H9 (cell line): Measurements from ENCODE around the gene LRRC38. TPM values are rescaled to one million over a fixed set of nuclear protein-coding genes. Genes with fewer than 3 reads are reported as not detected.

Experiments used
- DNase-seq: peaks from one replicate; pipeline ENCODE4 v3.0.0-alpha.2; 2017
- H2AFZ ChIP-seq: one replicate; pipeline ENCODE4 v1.6.1; 2013; ENCODE audit warnings: mild to moderate bottlenecking, low read length, control low read depth, moderate library complexity
- H2AK5ac ChIP-seq: 2 replicates; pipeline ENCODE4 v1.6.1; 2013; ENCODE audit warnings: low read length, control low read depth, mixed read lengths; ENCODE audit not compliant: insufficient read length
- H2BK120ac ChIP-seq: one replicate; pipeline ENCODE4 v1.6.1; 2013; ENCODE audit warnings: low read depth, mild to moderate bottlenecking, low read length, control low read depth, inconsistent platforms; ENCODE audit not compliant: poor library complexity, severe bottlenecking
- H2BK12ac ChIP-seq: 2 replicates; pipeline ENCODE4 v1.6.1; 2013; ENCODE audit warnings: low read length, control low read depth, mixed read lengths, low read depth; ENCODE audit not compliant: insufficient read length
- H2BK15ac ChIP-seq: 2 replicates; pipeline ENCODE4 v1.6.1; 2013; ENCODE audit warnings: low read depth, low read length, control low read depth
- H2BK20ac ChIP-seq: one replicate; pipeline ENCODE4 v1.6.1; 2013; ENCODE audit warnings: low read depth, mild to moderate bottlenecking, low read length, control low read depth, inconsistent platforms; ENCODE audit not compliant: poor library complexity, severe bottlenecking
- H2BK5ac ChIP-seq: 2 replicates; pipeline ENCODE4 v1.6.1; 2013; ENCODE audit warnings: low read length, control low read depth, mixed read lengths; ENCODE audit not compliant: insufficient read length
- H3K14ac ChIP-seq: 2 replicates; pipeline ENCODE4 v1.6.1; 2013; ENCODE audit warnings: low read length, control low read depth; ENCODE audit not compliant: insufficient read depth
- H3K18ac ChIP-seq: 2 replicates; pipeline ENCODE4 v1.6.1; 2013; ENCODE audit warnings: low read depth, mild to moderate bottlenecking, mixed read lengths, low read length, control low read depth; ENCODE audit not compliant: insufficient read length
- H3K23ac ChIP-seq: 2 replicates; pipeline ENCODE4 v1.6.1; 2013; ENCODE audit warnings: low read length, control low read depth, mixed read lengths, low read depth; ENCODE audit not compliant: insufficient read length
- H3K23me2 ChIP-seq: 2 replicates; pipeline ENCODE4 v1.6.1; 2013; ENCODE audit warnings: low read depth, mild to moderate bottlenecking, mixed read lengths, low read length, control low read depth; ENCODE audit not compliant: insufficient read length, poor library complexity, severe bottlenecking
- H3K27ac ChIP-seq: 2 replicates; pipeline ENCODE4 v1.5.1; 2013; ENCODE audit warnings: low read length, control low read depth, mixed read lengths, low read depth; ENCODE audit not compliant: insufficient read length
- H3K27me3 ChIP-seq: 2 replicates; pipeline ENCODE4 v1.6.1; 2013; ENCODE audit warnings: low read length, control low read depth, inconsistent platforms; ENCODE audit not compliant: insufficient read depth
- H3K4ac ChIP-seq: 2 replicates; pipeline ENCODE4 v1.6.1; 2013; ENCODE audit warnings: low read depth, mild to moderate bottlenecking, control low read depth, inconsistent platforms, low read length, moderate library complexity
- H3K4me1 ChIP-seq: 2 replicates; pipeline ENCODE4 v1.6.1; 2013; ENCODE audit warnings: low read length, control low read depth, inconsistent platforms; ENCODE audit not compliant: insufficient read depth
- H3K4me2 ChIP-seq: 2 replicates; pipeline ENCODE4 v1.6.1; 2013; ENCODE audit warnings: low read length, control low read depth, mixed read lengths; ENCODE audit not compliant: insufficient read length, insufficient read depth
- H3K56ac ChIP-seq: 2 replicates; pipeline ENCODE4 v1.6.1; 2013; ENCODE audit warnings: low read depth, mild to moderate bottlenecking, mixed read lengths, low read length, control low read depth; ENCODE audit not compliant: insufficient read length
- H3K79me1 ChIP-seq: 2 replicates; pipeline ENCODE4 v1.6.1; 2013; ENCODE audit warnings: low read depth, mild to moderate bottlenecking, moderate library complexity, low read length, control low read depth, inconsistent platforms; ENCODE audit not compliant: insufficient read depth, poor library complexity, severe bottlenecking
- H3K79me2 ChIP-seq: 2 replicates; pipeline ENCODE4 v1.6.1; 2013; ENCODE audit warnings: low read length, control low read depth, inconsistent platforms; ENCODE audit not compliant: insufficient read depth
- H3K9ac ChIP-seq: 2 replicates; pipeline ENCODE4 v1.6.1; 2013; ENCODE audit warnings: low read length, control low read depth, mixed read lengths; ENCODE audit not compliant: insufficient read length; ENCODE audit errors: extremely low read depth
- H3K9me3 ChIP-seq: one replicate; pipeline ENCODE4 v1.6.1; 2013; ENCODE audit warnings: low read depth, low read length, inconsistent platforms; ENCODE audit not compliant: control insufficient read depth
- H3T11ph ChIP-seq: one replicate; pipeline ENCODE4 v1.6.1; 2013; ENCODE audit warnings: mild to moderate bottlenecking, low read length, control low read depth, inconsistent platforms
- H4K20me1 ChIP-seq: one replicate; pipeline ENCODE4 v1.6.1; 2013; ENCODE audit not compliant: control insufficient read depth, insufficient read length, insufficient read depth
- H4K5ac ChIP-seq: 2 replicates; pipeline ENCODE4 v1.6.1; 2013; ENCODE audit warnings: low read depth, mild to moderate bottlenecking, mixed read lengths, low read length, control low read depth; ENCODE audit not compliant: insufficient read length
- H4K8ac ChIP-seq: replicated peaks from 2 replicates; pipeline ENCODE4 v1.6.1; 2013; ENCODE audit warnings: low read length, control low read depth, mixed read lengths, low read depth; ENCODE audit not compliant: insufficient read length
- H4K91ac ChIP-seq: 2 replicates; pipeline ENCODE4 v1.6.1; 2013; ENCODE audit warnings: low read depth, mild to moderate bottlenecking, moderate library complexity, mixed read lengths, low read length, control low read depth; ENCODE audit not compliant: insufficient read length
- H3K27ac Mint-ChIP-seq, 3 experiments: 2 replicates in 2 of 3; 3 replicates in 1 of 3; pipeline ENCODE4 v1.8.0; 2020 to 2021; ENCODE audit warnings: mixed read lengths in 3 of 3, mild to moderate bottlenecking in 1 of 3, moderate library complexity in 1 of 3
- H3K27me3 Mint-ChIP-seq: 2 replicates; pipeline ENCODE4 v1.8.0; 2021; ENCODE audit warnings: low read depth, mild to moderate bottlenecking, moderate library complexity, mixed read lengths
- H3K36me3 Mint-ChIP-seq, 3 experiments: 2 replicates in 2 of 3; 3 replicates in 1 of 3; pipeline ENCODE4 v1.8.0; 2020 to 2021; ENCODE audit warnings: low read depth in 3 of 3, mixed read lengths in 3 of 3; ENCODE audit not compliant: insufficient read depth in 1 of 3
- H3K4me1 Mint-ChIP-seq, 2 experiments: 2 replicates each; pipeline ENCODE4 v1.8.0; 2020; ENCODE audit warnings: mixed read lengths in 2 of 2
- H3K4me3 Mint-ChIP-seq, 2 experiments: 2 replicates in 1 of 2; 3 replicates in 1 of 2; pipeline ENCODE4 v1.8.0; 2020 to 2021; ENCODE audit warnings: mild to moderate bottlenecking in 2 of 2, mixed read lengths in 2 of 2, moderate library complexity in 1 of 2
- H3K9me3 Mint-ChIP-seq, 2 experiments: 2 replicates in 1 of 2; 3 replicates in 1 of 2; pipeline ENCODE4 v1.8.0; 2020; ENCODE audit warnings: mild to moderate bottlenecking in 2 of 2, mixed read lengths in 2 of 2, moderate library complexity in 1 of 2
- WGBS: extraction: QIAGEN DNeasy Blood & Tissue Kit; methylation state at CpG from one replicate; pipeline ENCODE4 v1.1.7; 2013; ENCODE audit warnings: missing lambda C conversion rate, low lambda C conversion rate, mixed read lengths; ENCODE audit not compliant: insufficient read length; ENCODE audit errors: extremely low coverage; 5-methylcytosine and 5-hydroxymethylcytosine counted together
- total RNA-seq: library from RNA; stranded (reverse); gene quantifications from 2 replicates; pipeline ENCODE4 v1.2.1, GENCODE V29; 2021
- TF ChIP-seq, protein P1 (sequence below): fragments of 200-600 bp; sonication (generic); conservative IDR thresholded peaks from 3 replicates; pipeline ENCODE4 v1.8.0; 2021; ENCODE audit warnings: antibody characterized with exemption, mild to moderate bottlenecking

The LRRC38 gene
- total RNA-seq, 1 experiment from 2014 or later = 0.72 TPM

DNA sequence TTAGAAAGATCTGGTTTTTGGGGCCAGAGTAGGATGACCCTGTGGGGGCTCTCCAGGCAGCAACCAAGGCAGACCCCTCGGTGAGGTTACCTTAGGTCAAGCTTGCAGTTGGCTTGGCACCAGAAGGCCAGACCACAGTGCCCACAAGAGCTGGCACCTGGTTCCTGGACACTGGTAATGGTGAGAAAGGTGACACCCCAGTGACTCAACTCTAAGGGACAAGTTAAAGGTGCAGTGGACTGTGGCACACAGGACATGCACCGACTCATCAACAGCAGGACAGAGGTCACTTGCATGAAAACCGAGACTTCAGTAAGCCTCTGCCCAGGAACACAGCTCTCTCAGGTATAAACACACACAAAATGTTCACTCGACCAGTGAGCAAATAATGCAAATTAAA is 6.7 kb downstream of the LRRC38 start:
- TF ChIP-seq, protein P1, sequence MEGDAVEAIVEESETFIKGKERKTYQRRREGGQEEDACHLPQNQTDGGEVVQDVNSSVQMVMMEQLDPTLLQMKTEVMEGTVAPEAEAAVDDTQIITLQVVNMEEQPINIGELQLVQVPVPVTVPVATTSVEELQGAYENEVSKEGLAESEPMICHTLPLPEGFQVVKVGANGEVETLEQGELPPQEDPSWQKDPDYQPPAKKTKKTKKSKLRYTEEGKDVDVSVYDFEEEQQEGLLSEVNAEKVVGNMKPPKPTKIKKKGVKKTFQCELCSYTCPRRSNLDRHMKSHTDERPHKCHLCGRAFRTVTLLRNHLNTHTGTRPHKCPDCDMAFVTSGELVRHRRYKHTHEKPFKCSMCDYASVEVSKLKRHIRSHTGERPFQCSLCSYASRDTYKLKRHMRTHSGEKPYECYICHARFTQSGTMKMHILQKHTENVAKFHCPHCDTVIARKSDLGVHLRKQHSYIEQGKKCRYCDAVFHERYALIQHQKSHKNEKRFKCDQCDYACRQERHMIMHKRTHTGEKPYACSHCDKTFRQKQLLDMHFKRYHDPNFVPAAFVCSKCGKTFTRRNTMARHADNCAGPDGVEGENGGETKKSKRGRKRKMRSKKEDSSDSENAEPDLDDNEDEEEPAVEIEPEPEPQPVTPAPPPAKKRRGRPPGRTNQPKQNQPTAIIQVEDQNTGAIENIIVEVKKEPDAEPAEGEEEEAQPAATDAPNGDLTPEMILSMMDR = no peak
- no peak overlapping the region for H2BK12ac ChIP-seq
- DNase-seq = no peak
- no peak overlapping the region for H2BK20ac ChIP-seq
- no peaks in the 10 kb centered on the region for H4K20me1 ChIP-seq
- H2AFZ ChIP-seq = no peak overlapping the region
- no peaks in the 10 kb centered on the region for H3K9me3 ChIP-seq
- no peak overlapping the region for H4K5ac ChIP-seq
- no peak overlapping the region for H3K9ac ChIP-seq
- no peaks in the 10 kb centered on the region for H3K23me2 ChIP-seq
- H3K27ac ChIP-seq = no peak overlapping the region
- no peak overlapping the region for H2AK5ac ChIP-seq
- H2BK5ac ChIP-seq = no peak overlapping the region
- no peak overlapping the region for H3K18ac ChIP-seq
- peaks cover 13% of the 10 kb centered on the region; the same call in 1 of the 2 replicates for H3K27me3 ChIP-seq
- no peak overlapping the region for H3K4ac ChIP-seq
- no peaks in the 10 kb centered on the region for H3K79me1 ChIP-seq
- WGBS = no CpG with 5 or more reads among the region's 4 CpGs
- Mint-ChIP-seq H3K36me3 (no peaks in the 10 kb centered on the region; a peak in 1 of 7 replicates), H3K27ac (no peak overlapping the region; a peak in 1 of 7 replicates), H3K4me1 (peaks cover 26 to 33% of the 10 kb centered on the region in 2 experiments), H3K27me3 (peaks cover 55% of the 10 kb centered on the region), H3K9me3 (peaks cover 0 to under 1% of the 10 kb centered on the region in 2 experiments; a peak in 1 of 5 replicates), H3K4me3 (no peak overlapping the region)
- H2BK120ac ChIP-seq = no peak overlapping the region
- no peak overlapping the region for H4K8ac ChIP-seq
- no peak overlapping the region for H3K14ac ChIP-seq
- H3K56ac ChIP-seq = no peak overlapping the region
- no peak overlapping the region for H3K4me2 ChIP-seq
- no peak overlapping the region for H2BK15ac ChIP-seq
- H3K23ac ChIP-seq = no peak overlapping the region
- no peaks in the 10 kb centered on the region; the same call in 1 of the 2 replicates for H3K4me1 ChIP-seq
- no peak overlapping the region for H3T11ph ChIP-seq
- no peaks in the 10 kb centered on the region for H3K79me2 ChIP-seq
- H4K91ac ChIP-seq = no peak overlapping the region
